Measurements from ENCODE around the gene KMO. TPM values are rescaled to one million over a fixed set of nuclear protein-coding genes. Genes with fewer than 3 reads are reported as not detected.

KMO gene
- total and polyA plus RNA-seq, 8 donors = 0.04 to 0.89 (median 0.23) TPM; not detected in 2

GRCh38 chr1:241644259-241644658 lies 112.1 kb downstream of the KMO start:
- Histone ChIP-seq H3K4me3 (no peak overlapping the region), H3K9me3 (no peaks in the 10 kb centered on the region), H3K36me3 (no peaks in the 10 kb centered on the region), H3K27ac (no peak overlapping the region), H3K27me3 (no peaks in the 10 kb centered on the region), H3K4me1 (peaks cover 0 to 4% (median 0%) of the 10 kb centered on the region in 3 donors)
- no peak for DNase-seq
- no peak for TF ChIP-seq CTCF (IDR thresholded peaks at IDR 0.05)
- no peak for FAIRE-seq
- no peak for ATAC-seq
- intact Hi-C loops (cut with DNase I) = no loop called here
- 94 to 97% methylated on average over 2 of the region's 2 CpGs for WGBS, 2 donors

GRCh38 chr1:241645199-241645598 lies 113.0 kb downstream of the KMO start:
- FAIRE-seq = no peak
- no peak overlapping the region for H3K4me3 ChIP-seq
- H3K27me3 ChIP-seq = no peaks in the 10 kb centered on the region
- DNase-seq = no peak
- H3K4me1 ChIP-seq = peaks cover 0 to 4% (median 0%) of the 10 kb centered on the region in 3 donors
- no peaks in the 10 kb centered on the region for H3K36me3 ChIP-seq
- TF ChIP-seq CTCF (IDR thresholded peaks at IDR 0.05) = no peak
- no peaks in the 10 kb centered on the region for H3K9me3 ChIP-seq
- intact Hi-C loops (cut with DNase I) = no loop called here
- H3K27ac ChIP-seq = no peak overlapping the region
- no peak for ATAC-seq
- 62 to 68% methylated on average over 4 of the region's 4 CpGs for WGBS, 2 donors

Other genes starting within 250 kb of the KMO start
- gene RGS7, start 175.2 kb upstream of the KMO start, total RNA-seq = under 1 TPM; 0.08 to 0.64 (median 0.23) TPM
- gene RGS7, start 175.2 kb upstream of the KMO start, polyA plus RNA-seq = 1 to 10 TPM in 1 of 2 donors, under 1 TPM in 1; 0.34 to 4.2 TPM
- 10 to 100 TPM; 15.1 to 27.0 (median 23.3) TPM for gene FH, start 12.6 kb upstream of the KMO start, total RNA-seq
- gene FH, start 12.6 kb upstream of the KMO start, polyA plus RNA-seq = 10 to 100 TPM; 20.0 to 33.5 TPM
- 1 to 10 TPM; 1.7 to 6.3 (median 3.6) TPM for gene CHML, start 108.0 kb downstream of the KMO start, total RNA-seq
- gene CHML, start 108.0 kb downstream of the KMO start, polyA plus RNA-seq = 1 to 10 TPM in 1 of 2 donors, under 1 TPM in 1; 0.68 to 1.2 TPM
- 10 to 100 TPM in 1 of 6 donors, 1 to 10 TPM in 5; 1.2 to 12.8 (median 3.2) TPM for gene OPN3, start 108.0 kb downstream of the KMO start, total RNA-seq
- 1 to 10 TPM; 2.4 to 3.5 TPM for gene OPN3, start 108.0 kb downstream of the KMO start, polyA plus RNA-seq
- not detected for gene WDR64, start 119.9 kb downstream of the KMO start, total RNA-seq
- gene WDR64, start 119.9 kb downstream of the KMO start, polyA plus RNA-seq = not detected

Data from pancreas (tissue), 10 donors.